ENCODE data around the gene CISD2. TPM values are rescaled to one million over a fixed set of nuclear protein-coding genes. Genes with fewer than 3 reads are reported as not detected.
"Not testable (repeated sequence)": the region's sequence is repeated elsewhere in the genome, so short reads cannot be mapped to it uniquely, and the experiment has no call there.

Gene CISD2
- total RNA-seq, 1 donor, result 26.4 TPM

GRCh38 chr4:102901804-102902203 is 33.0 kb downstream of the CISD2 start:
- Histone ChIP-seq H3K9me3 (ENCODE audit: low read depth, low read length) (no peaks in the 10 kb centered on the region), H3K4me2 (ENCODE audit: insufficient read depth, low read length) (no peak overlapping the region), H4K20me1 (ENCODE audit: insufficient read depth, low read length) (no peaks in the 10 kb centered on the region), H3K36me3 (ENCODE audit: insufficient read depth, low read length) (no peaks in the 10 kb centered on the region), H2AFZ (ENCODE audit: low read length) (no peak overlapping the region), H3K4me3 (ENCODE audit: insufficient read depth, low read length) (no peak overlapping the region), H3K27me3 (ENCODE audit: insufficient read depth, low read length) (no peaks in the 10 kb centered on the region), H3K27ac (ENCODE audit: low read depth, low read length) (no peak overlapping the region), H3K79me2 (ENCODE audit: insufficient read depth, low read length) (no peaks in the 10 kb centered on the region), H3K4me1 (ENCODE audit: insufficient read depth, low read length) (no peaks in the 10 kb centered on the region)
- no peak for DNase-seq (ENCODE audit: insufficient read length, low spot score, missing footprints)
- no peak for TF ChIP-seq CTCF (IDR thresholded peaks at IDR 0.05; ENCODE audit: extremely low read depth, low read depth, low read length)

GRCh38 chr4:102918859-102919258 is 50.1 kb downstream of the CISD2 start:
- DNase-seq (ENCODE audit: insufficient read length, low spot score, missing footprints), result no peak
- H3K4me2 ChIP-seq (ENCODE audit: insufficient read depth, low read length), result no peak overlapping the region
- H3K36me3 ChIP-seq (ENCODE audit: insufficient read depth, low read length), result no peaks in the 10 kb centered on the region
- H3K27ac ChIP-seq (ENCODE audit: low read depth, low read length), result no peak overlapping the region
- no peaks in the 10 kb centered on the region for H3K4me1 ChIP-seq (ENCODE audit: insufficient read depth, low read length)
- H3K4me3 ChIP-seq (ENCODE audit: insufficient read depth, low read length), result no peak overlapping the region
- no peaks in the 10 kb centered on the region for H4K20me1 ChIP-seq (ENCODE audit: insufficient read depth, low read length)
- H3K27me3 ChIP-seq (ENCODE audit: insufficient read depth, low read length), result no peaks in the 10 kb centered on the region
- TF ChIP-seq CTCF (IDR thresholded peaks at IDR 0.05; ENCODE audit: extremely low read depth, low read depth, low read length), result no peak
- H2AFZ ChIP-seq (ENCODE audit: low read length), result no peak overlapping the region
- no peaks in the 10 kb centered on the region for H3K9me3 ChIP-seq (ENCODE audit: low read depth, low read length)
- no peaks in the 10 kb centered on the region for H3K79me2 ChIP-seq (ENCODE audit: insufficient read depth, low read length)

- H3K4me3 ChIP-seq (ENCODE audit: insufficient read depth, low read length); H3K27ac ChIP-seq (ENCODE audit: low read depth, low read length); H3K9me3 ChIP-seq (ENCODE audit: low read depth, low read length); H4K20me1 ChIP-seq (ENCODE audit: insufficient read depth, low read length); H3K79me2 ChIP-seq (ENCODE audit: insufficient read depth, low read length); H3K4me1 ChIP-seq (ENCODE audit: insufficient read depth, low read length); H3K4me2 ChIP-seq (ENCODE audit: insufficient read depth, low read length); H2AFZ ChIP-seq (ENCODE audit: low read length); H3K36me3 ChIP-seq (ENCODE audit: insufficient read depth, low read length); DNase-seq (ENCODE audit: insufficient read length, low spot score, missing footprints); H3K27me3 ChIP-seq (ENCODE audit: insufficient read depth, low read length): not testable (repeated sequence)
These were observed 50.9 kb downstream of the CISD2 start for GRCh38 chr4:102919697-102920096.

- Histone ChIP-seq H3K27ac (ENCODE audit: low read depth, low read length) (no peak overlapping the region), H3K79me2 (ENCODE audit: insufficient read depth, low read length) (no peaks in the 10 kb centered on the region), H2AFZ (ENCODE audit: low read length) (no peak overlapping the region), H3K27me3 (ENCODE audit: insufficient read depth, low read length) (no peaks in the 10 kb centered on the region), H3K36me3 (ENCODE audit: insufficient read depth, low read length) (no peaks in the 10 kb centered on the region), H4K20me1 (ENCODE audit: insufficient read depth, low read length) (no peaks in the 10 kb centered on the region), H3K4me1 (ENCODE audit: insufficient read depth, low read length) (no peaks in the 10 kb centered on the region), H3K9me3 (ENCODE audit: low read depth, low read length) (no peaks in the 10 kb centered on the region), H3K4me2 (ENCODE audit: insufficient read depth, low read length) (no peak overlapping the region), H3K4me3 (ENCODE audit: insufficient read depth, low read length) (no peak overlapping the region)
- no peak for TF ChIP-seq CTCF (IDR thresholded peaks at IDR 0.05; ENCODE audit: extremely low read depth, low read depth, low read length)
- DNase-seq (ENCODE audit: insufficient read length, low spot score, missing footprints), result no peak
These were observed 66.9 kb downstream of the CISD2 start for GRCh38 chr4:102935716-102936115.

GRCh38 chr4:102938063-102938462 is 69.3 kb downstream of the CISD2 start:
- H3K9me3 ChIP-seq (ENCODE audit: low read depth, low read length); H3K36me3 ChIP-seq (ENCODE audit: insufficient read depth, low read length); H3K27me3 ChIP-seq (ENCODE audit: insufficient read depth, low read length); H3K27ac ChIP-seq (ENCODE audit: low read depth, low read length); H3K4me3 ChIP-seq (ENCODE audit: insufficient read depth, low read length); H2AFZ ChIP-seq (ENCODE audit: low read length); H3K4me1 ChIP-seq (ENCODE audit: insufficient read depth, low read length); H4K20me1 ChIP-seq (ENCODE audit: insufficient read depth, low read length); H3K4me2 ChIP-seq (ENCODE audit: insufficient read depth, low read length); H3K79me2 ChIP-seq (ENCODE audit: insufficient read depth, low read length); DNase-seq (ENCODE audit: insufficient read length, low spot score, missing footprints): not testable (repeated sequence)

Small RNA genes lying within 50 kb of the gene (small RNA-seq; reads per million reads assigned to genes)
- gene RNU7-151P, result not detected

Other genes with a start within 250 kb of the CISD2 start
- gene MANBA, start 108.0 kb upstream of the CISD2 start, total RNA-seq, result 64.1 and 71.9 TPM in 2 replicates
- gene UBE2D3, start 41.4 kb upstream of the CISD2 start, total RNA-seq, result 390 and 426 TPM in 2 replicates
- gene SLC9B1, start 150.7 kb downstream of the CISD2 start, total RNA-seq, result 0.29 and 0.72 TPM in 2 replicates
- gene SLC9B2, start 207.8 kb downstream of the CISD2 start, total RNA-seq, result 23.5 and 23.6 TPM in 2 replicates
- gene BDH2, start 230.8 kb downstream of the CISD2 start, total RNA-seq, result 36.6 and 43.0 TPM in 2 replicates

Data from osteoblast (primary cell).